K562 (cell line): ENCODE measurements around the gene IL12A. TPM values are rescaled to one million over a fixed set of nuclear protein-coding genes. Genes with fewer than 3 reads are reported as not detected.

Experiments
- ARNT ChIP-seq, 2 experiments: fragments of 450-650 bp; IDR thresholded peaks; 2 replicates each; pipeline ENCODE4 v1.6.1; 2016; ENCODE audit warnings: mild to moderate bottlenecking in 1 of 2
- BACH1 ChIP-seq: fragments of 200-800 bp; sonication (Bioruptor generic); IDR thresholded peaks from 2 replicates; pipeline ENCODE4 v1.6.1; 2016; ENCODE audit warnings: missing genetic modification characterization, missing compliant biosample characterization
- BCOR ChIP-seq: fragments of 450-650 bp; IDR thresholded peaks from 2 replicates; pipeline ENCODE4 v1.6.1; 2016
- CTBP1 ChIP-seq: fragments of 450-650 bp; IDR thresholded peaks from 2 replicates; pipeline ENCODE4 v1.6.1; 2016; ENCODE audit warnings: borderline replicate concordance
- GATA2 ChIP-seq: sonication (generic); formaldehyde crosslinking; IDR thresholded peaks from 2 replicates; pipeline ENCODE4 v1.4.0; 2020; ENCODE audit warnings: mild to moderate bottlenecking, missing genetic modification reagents
- KAT8 ChIP-seq: fragments of 450-650 bp; IDR thresholded peaks from 2 replicates; pipeline ENCODE4 v1.6.1; 2016; ENCODE audit warnings: low read depth, mild to moderate bottlenecking
- MCM5 ChIP-seq: fragments of 450-650 bp; IDR thresholded peaks from 2 replicates; pipeline ENCODE4 v1.6.1; 2016; ENCODE audit warnings: low read depth
- NRF1 ChIP-seq, 2 experiments: fragments of 450-650 bp; IDR thresholded peaks in 1 of 2; conservative IDR thresholded peaks in 1 of 2; 2 replicates each; pipeline ENCODE4 v1.6.1; 2014; ENCODE audit warnings: mild to moderate bottlenecking in 2 of 2
- RNF219 ChIP-seq: fragments of 250-450 bp; sonication (Bioruptor Pico); IDR thresholded peaks from 2 replicates; pipeline ENCODE4 v1.5.0; 2022; ENCODE audit warnings: mild to moderate bottlenecking
- SRSF7 ChIP-seq: fragments of 200-400 bp; formaldehyde crosslinking; optimal IDR thresholded peaks from 2 replicates; pipeline ENCODE3; 2017; ENCODE audit warnings: mild to moderate bottlenecking, low read depth, low read length
- SUPT5H ChIP-seq: fragments of 450-650 bp; IDR thresholded peaks from 2 replicates; pipeline ENCODE4 v1.6.1; 2016
- polyA plus RNA-seq, 8 experiments: library from polyadenylated mRNA; depleted of rRNA in 4 of 8; stranded (reverse) in 5 of 8; unstranded in 3 of 8; fragments of >200 nt; fragmentation: Nextera tagmentation in 2 of 8; fragmentation: Illumina TruSeq in 1 of 8; extraction: Ambion mirVana in 2 of 8; extraction: Trizol in 1 of 8; gene quantifications; 2 replicates each; pipeline versions ENCODE4 v1.2.1 to v1.2.3, GENCODE V29; 2011 to 2014; ENCODE audit warnings: inconsistent platforms in 1 of 8, missing spikeins in 1 of 8
- total RNA-seq, 7 experiments: library from RNA; depleted of rRNA in 6 of 7; stranded (reverse); fragments of >200 nt in 6 of 7; fragmentation: Illumina TruSeq in 2 of 7; extraction: Trizol in 2 of 7; gene quantifications; 2 replicates each; pipeline versions ENCODE4 v1.2.1 to v1.2.3, GENCODE V29; 2011 to 2021; ENCODE audit warnings: low replicate concordance in 1 of 7

Gene IL12A
- total and polyA plus RNA-seq, 9 of the 15 experiments (the other 6 are each of a cell fraction or from before 2014, with no cell fraction given): not detected

GRCh38 chr3:160001148-160001760 is 12.6 kb downstream of the IL12A start (continued):
- TF ChIP-seq CTBP1: no peak
- TF ChIP-seq KAT8: no peak
- no peak for TF ChIP-seq GATA2
- no peak for TF ChIP-seq NRF1 (conservative IDR thresholded peaks at IDR 0.05 in 1 of 2, IDR thresholded peaks at IDR 0.05 in 1 of 2)
- no peak for TF ChIP-seq SRSF7
- TF ChIP-seq BACH1 (tag): no peak
- no peak for TF ChIP-seq MCM5
- no peak for TF ChIP-seq RNF219
- no peak for TF ChIP-seq SUPT5H
- no peak for TF ChIP-seq ARNT (IDR thresholded peaks at IDR 0.05)
- no peak for TF ChIP-seq BCOR
